HepG2 (cell line): ENCODE measurements around the gene HNRNPR. TPM values are rescaled to one million over a fixed set of nuclear protein-coding genes. Genes with fewer than 3 reads are reported as not detected.

Experiments used
- BCL3 ChIP-seq: sonication (generic); formaldehyde crosslinking; IDR thresholded peaks from 2 replicates; pipeline ENCODE4 v1.5.1; 2020; ENCODE audit warnings: mild to moderate bottlenecking, missing genetic modification reagents, moderate library complexity
- CERS6 ChIP-seq: sonication (generic); formaldehyde crosslinking; IDR thresholded peaks from 2 replicates; pipeline ENCODE4 v1.5.0; 2020; ENCODE audit warnings: missing genetic modification reagents
- ELF1 ChIP-seq: sonication (generic); formaldehyde crosslinking; IDR thresholded peaks from 2 replicates; pipeline ENCODE4 v1.4.0; 2020; ENCODE audit warnings: missing genetic modification reagents
- HNF1A ChIP-seq, 2 experiments: sonication (generic) in 1 of 2; formaldehyde crosslinking in 1 of 2; IDR thresholded peaks; 2 replicates each; pipeline versions ENCODE4 v1.4.0 to v1.6.1; 2016 to 2020; ENCODE audit warnings: borderline replicate concordance in 1 of 2, low read depth in 1 of 2, mild to moderate bottlenecking in 1 of 2, missing genetic modification reagents in 1 of 2
- NFKB2 ChIP-seq: sonication (generic); formaldehyde crosslinking; IDR thresholded peaks from 2 replicates; pipeline ENCODE4 v1.4.0; 2020; ENCODE audit warnings: missing genetic modification reagents, borderline replicate concordance
- POLR2A ChIP-seq, 2 experiments: IDR thresholded peaks; 2 replicates each; pipeline ENCODE4 v1.6.1; 2011; ENCODE audit warnings: low read depth in 2 of 2, low read length in 2 of 2, mild to moderate bottlenecking in 1 of 2, moderate library complexity in 1 of 2; ENCODE audit not compliant: insufficient read depth in 1 of 2
- RFX5 ChIP-seq: IDR thresholded peaks from 2 replicates; pipeline ENCODE4 v1.6.1; 2011; ENCODE audit warnings: low read depth, low read length, improper control_type of control experiment
- ZNF17 ChIP-seq: sonication (generic); formaldehyde crosslinking; IDR thresholded peaks from 2 replicates; pipeline ENCODE4 v1.5.0; 2020; ENCODE audit warnings: mild to moderate bottlenecking, missing genetic modification reagents
- ZNF253 ChIP-seq: sonication (generic); formaldehyde crosslinking; IDR thresholded peaks from 2 replicates; pipeline ENCODE4 v1.8.0; 2022; ENCODE audit warnings: mild to moderate bottlenecking, missing genetic modification reagents, borderline replicate concordance
- ZNF274 ChIP-seq: sonication (generic); formaldehyde crosslinking; IDR thresholded peaks from 2 replicates; pipeline ENCODE4 v1.5.1; 2020; ENCODE audit warnings: mild to moderate bottlenecking, missing genetic modification reagents
- ZNF276 ChIP-seq: sonication (generic); formaldehyde crosslinking; IDR thresholded peaks from 2 replicates; pipeline ENCODE4 v1.4.0; 2020; ENCODE audit warnings: mild to moderate bottlenecking, low read depth, missing genetic modification reagents
- ZNF337 ChIP-seq: sonication (generic); formaldehyde crosslinking; IDR thresholded peaks from 2 replicates; pipeline ENCODE4 v1.5.1; 2020; ENCODE audit warnings: missing genetic modification reagents, low read depth, mild to moderate bottlenecking, borderline replicate concordance
- ZNF557 ChIP-seq: sonication (generic); formaldehyde crosslinking; IDR thresholded peaks from 2 replicates; pipeline ENCODE4 v1.4.0; 2020; ENCODE audit warnings: missing genetic modification reagents
- ZNF572 ChIP-seq: sonication (generic); formaldehyde crosslinking; IDR thresholded peaks from 2 replicates; pipeline ENCODE4 v1.5.1; 2020; ENCODE audit warnings: mild to moderate bottlenecking, missing genetic modification reagents
- ZNF574 ChIP-seq: sonication (generic); formaldehyde crosslinking; IDR thresholded peaks from 2 replicates; pipeline ENCODE4 v1.4.0; 2020; ENCODE audit warnings: missing genetic modification reagents
- ZNF615 ChIP-seq: sonication (generic); formaldehyde crosslinking; IDR thresholded peaks from 2 replicates; pipeline ENCODE4 v1.5.0; 2020; ENCODE audit warnings: mild to moderate bottlenecking, missing genetic modification reagents, borderline replicate concordance
- ZNF709 ChIP-seq: sonication (generic); formaldehyde crosslinking; IDR thresholded peaks from 2 replicates; pipeline ENCODE4 v1.5.0; 2020; ENCODE audit warnings: mild to moderate bottlenecking, missing genetic modification reagents
- polyA plus RNA-seq, 8 experiments: library from polyadenylated mRNA; depleted of rRNA in 3 of 8; stranded (reverse) in 7 of 8; unstranded in 1 of 8; fragments of >200 nt; fragmentation: Illumina TruSeq in 4 of 8; extraction: Trizol in 4 of 8; gene quantifications; 2 replicates each; pipeline versions ENCODE4 v1.2.1 to v1.2.3, GENCODE V29; 2011 to 2016; ENCODE audit warnings: low read depth in 4 of 8, missing spikeins in 1 of 8, mixed read lengths in 1 of 8; ENCODE audit not compliant: insufficient read depth in 1 of 8
- total RNA-seq, 5 experiments: library from RNA; depleted of rRNA; stranded (reverse); fragments of >200 nt; fragmentation: Illumina TruSeq; extraction: Trizol; gene quantifications; 2 replicates each; pipeline ENCODE4 v1.2.3, GENCODE V29; 2016; ENCODE audit warnings: low read depth in 1 of 5

The HNRNPR gene
- total and polyA plus RNA-seq, 2 of the 13 experiments (the other 11 are each of a cell fraction or from before 2014, with no cell fraction given) = 133 to 216 TPM

GRCh38 chr1:23367791-23368561 is 23.9 kb upstream of the HNRNPR start (continued):
- TF ChIP-seq BCL3 (CRISPR knock-in tag) = 0 out of 2 replicates have a peak, but pooled peaks have one; percentile 13
- 0 out of 2 replicates have a peak, but pooled peaks have one; percentile 30 for TF ChIP-seq CERS6 (CRISPR knock-in tag)
- TF ChIP-seq ELF1 (CRISPR knock-in tag) = peak; percentile 97
- TF ChIP-seq ZNF557 = peak; percentile 73; the same call in 1 of the 2 replicates
- 0 out of 2 replicates have a peak, but pooled peaks have one; percentile 30 for TF ChIP-seq ZNF274 (CRISPR knock-in tag)
- peak; percentile 77; the same call in 1 of the 2 replicates for TF ChIP-seq NFKB2 (CRISPR knock-in tag)
- TF ChIP-seq ZNF709 = 0 out of 2 replicates have a peak, but pooled peaks have one; percentile 20
- TF ChIP-seq ZNF276 (CRISPR knock-in tag) = 0 out of 2 replicates have a peak, but pooled peaks have one; percentile 4
- peak; percentile 71 for TF ChIP-seq ZNF574 (CRISPR knock-in tag)
- peak; percentile 85 to 86 for TF ChIP-seq POLR2A (IDR thresholded peaks at IDR 0.05; ENCODE audit: insufficient read depth in 1 of 2, low read depth in 2 of 2, low read length in 2 of 2)
- TF ChIP-seq HNF1A (IDR thresholded peaks at IDR 0.05; ENCODE audit: low read depth) = no peak
- peak; percentile 17; the same call in 1 of the 2 replicates for TF ChIP-seq HNF1A (CRISPR knock-in tag; IDR thresholded peaks at IDR 0.05; ENCODE audit: borderline replicate concordance)
- TF ChIP-seq ZNF17 (CRISPR knock-in tag) = no peak
- TF ChIP-seq ZNF572 (CRISPR knock-in tag) = peak; percentile 97
- TF ChIP-seq RFX5 = no peak
- TF ChIP-seq ZNF253 (CRISPR knock-in tag) = no peak
- TF ChIP-seq ZNF337 = no peak
- no peak for TF ChIP-seq ZNF615 (CRISPR knock-in tag)
